Neural progenitor cell (in vitro differentiated cells): ENCODE measurements around the gene HSD11B1. TPM values are rescaled to one million over a fixed set of nuclear protein-coding genes. Genes with fewer than 3 reads are reported as not detected.

Experiments
- DNase-seq: peaks from one replicate; pipeline ENCODE4 v3.0.0-alpha.2; 2016; ENCODE audit warnings: low spot score
- H2AFZ ChIP-seq: fragments of 200-600 bp; sonication (generic); replicated peaks from 2 replicates; pipeline ENCODE4 v1.6.1; 2016; ENCODE audit warnings: antibody characterized with exemption
- H3F3A ChIP-seq: fragments of 200-600 bp; sonication (generic); 2 replicates; pipeline ENCODE4 v1.6.1; 2016; ENCODE audit warnings: antibody characterized with exemption, low read depth
- H3K27ac ChIP-seq: fragments of 200-600 bp; sonication (generic); 2 replicates; pipeline ENCODE4 v1.5.1; 2016; ENCODE audit warnings: mild to moderate bottlenecking
- H3K27me3 ChIP-seq: fragments of 200-600 bp; sonication (generic); 2 replicates; pipeline ENCODE4 v1.6.1; 2016; ENCODE audit warnings: mild to moderate bottlenecking, moderate library complexity
- H3K36me3 ChIP-seq: fragments of 200-600 bp; sonication (generic); 2 replicates; pipeline ENCODE4 v1.5.1; 2016
- H3K4me1 ChIP-seq: fragments of 200-600 bp; sonication (generic); 2 replicates; pipeline ENCODE4 v1.6.1; 2016; ENCODE audit warnings: mixed run types
- H3K4me2 ChIP-seq: fragments of 200-600 bp; sonication (generic); 2 replicates; pipeline ENCODE4 v1.6.1; 2016
- H3K4me3 ChIP-seq: fragments of 200-600 bp; sonication (generic); 2 replicates; pipeline ENCODE4 v1.5.1; 2016
- H3K79me2 ChIP-seq: fragments of 200-600 bp; sonication (generic); 2 replicates; pipeline ENCODE4 v1.6.1; 2016; ENCODE audit warnings: low read depth
- H3K9ac ChIP-seq: fragments of 200-600 bp; sonication (generic); 2 replicates; pipeline ENCODE4 v1.6.1; 2016
- H3K9me3 ChIP-seq: fragments of 200-600 bp; sonication (generic); 2 replicates; pipeline ENCODE4 v1.5.1; 2016; ENCODE audit warnings: low read depth
- H4K20me1 ChIP-seq: fragments of 200-600 bp; sonication (generic); 2 replicates; pipeline ENCODE4 v1.6.1; 2016; ENCODE audit warnings: low read depth
- H3K27ac Mint-ChIP-seq: 3 replicates; pipeline ENCODE4 v1.8.0; 2021; ENCODE audit warnings: mixed read lengths
- H3K27me3 Mint-ChIP-seq: 2 replicates; pipeline ENCODE4 v1.8.0; 2022; ENCODE audit warnings: low read depth, mild to moderate bottlenecking, inconsistent platforms, moderate library complexity, mixed read lengths; ENCODE audit not compliant: insufficient read depth
- H3K36me3 Mint-ChIP-seq: 3 replicates; pipeline ENCODE4 v1.8.0; 2021; ENCODE audit warnings: mixed read lengths
- H3K4me1 Mint-ChIP-seq: 3 replicates; pipeline ENCODE4 v1.8.0; 2021; ENCODE audit warnings: mixed read lengths
- H3K4me3 Mint-ChIP-seq: 3 replicates; pipeline ENCODE4 v1.8.0; 2021; ENCODE audit warnings: mild to moderate bottlenecking, moderate library complexity, mixed read lengths
- H3K9me3 Mint-ChIP-seq: 3 replicates; pipeline ENCODE4 v1.8.0; 2020; ENCODE audit warnings: mixed read lengths
- EZH2 ChIP-seq: fragments of 200-600 bp; sonication (generic); IDR thresholded peaks from 2 replicates; pipeline ENCODE4 v1.6.1; 2017; ENCODE audit warnings: antibody characterized with exemption, mild to moderate bottlenecking, moderate library complexity
- EZH2phosphoT487 ChIP-seq: fragments of 200-600 bp; sonication (generic); IDR thresholded peaks from 2 replicates; pipeline ENCODE4 v1.6.1; 2017; ENCODE audit warnings: antibody characterized with exemption
- total RNA-seq: library from RNA; depleted of rRNA; stranded (reverse); fragments of >200 nt; gene quantifications from 2 replicates; pipeline ENCODE4 v1.2.3, GENCODE V29; 2015; ENCODE audit warnings: low replicate concordance
- TF ChIP-seq, protein P1 (sequence below): fragments of 200-600 bp; sonication (generic); IDR thresholded peaks from 2 replicates; pipeline ENCODE4 v1.5.1; 2017; ENCODE audit warnings: antibody characterized with exemption, mild to moderate bottlenecking

HSD11B1 gene
- total RNA-seq, 1 donor from 2014 or later: not detected

- H3K4me2 ChIP-seq: no peak overlapping the region
- no peaks in the 10 kb centered on the region for H3K79me2 ChIP-seq
- H3K27me3 Mint-ChIP-seq: no peaks in the 10 kb centered on the region
- no peak overlapping the region for H3K9ac ChIP-seq
- H3K36me3 Mint-ChIP-seq: no peaks in the 10 kb centered on the region
- no peak overlapping the region for H3K4me3 Mint-ChIP-seq
- H3K9me3 ChIP-seq: no peaks in the 10 kb centered on the region
- DNase-seq: no peak
- H3K27ac Mint-ChIP-seq: no peak overlapping the region
- no peak overlapping the region for H3K27ac ChIP-seq
- peaks cover 11% of the 10 kb centered on the region for H3K27me3 ChIP-seq
- no peak overlapping the region for H2AFZ ChIP-seq
- no peaks in the 10 kb centered on the region for H3K4me1 Mint-ChIP-seq
- no peaks in the 10 kb centered on the region for H3K9me3 Mint-ChIP-seq
- TF ChIP-seq EZH2 (no peak), EZH2phosphoT487 (no peak)
- TF ChIP-seq, protein P1, sequence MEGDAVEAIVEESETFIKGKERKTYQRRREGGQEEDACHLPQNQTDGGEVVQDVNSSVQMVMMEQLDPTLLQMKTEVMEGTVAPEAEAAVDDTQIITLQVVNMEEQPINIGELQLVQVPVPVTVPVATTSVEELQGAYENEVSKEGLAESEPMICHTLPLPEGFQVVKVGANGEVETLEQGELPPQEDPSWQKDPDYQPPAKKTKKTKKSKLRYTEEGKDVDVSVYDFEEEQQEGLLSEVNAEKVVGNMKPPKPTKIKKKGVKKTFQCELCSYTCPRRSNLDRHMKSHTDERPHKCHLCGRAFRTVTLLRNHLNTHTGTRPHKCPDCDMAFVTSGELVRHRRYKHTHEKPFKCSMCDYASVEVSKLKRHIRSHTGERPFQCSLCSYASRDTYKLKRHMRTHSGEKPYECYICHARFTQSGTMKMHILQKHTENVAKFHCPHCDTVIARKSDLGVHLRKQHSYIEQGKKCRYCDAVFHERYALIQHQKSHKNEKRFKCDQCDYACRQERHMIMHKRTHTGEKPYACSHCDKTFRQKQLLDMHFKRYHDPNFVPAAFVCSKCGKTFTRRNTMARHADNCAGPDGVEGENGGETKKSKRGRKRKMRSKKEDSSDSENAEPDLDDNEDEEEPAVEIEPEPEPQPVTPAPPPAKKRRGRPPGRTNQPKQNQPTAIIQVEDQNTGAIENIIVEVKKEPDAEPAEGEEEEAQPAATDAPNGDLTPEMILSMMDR: no peak
- H4K20me1 ChIP-seq: no peaks in the 10 kb centered on the region
- no peaks in the 10 kb centered on the region for H3K36me3 ChIP-seq
- H3F3A ChIP-seq: peaks cover 11% of the 10 kb centered on the region
- no peak overlapping the region for H3K4me3 ChIP-seq
- no peaks in the 10 kb centered on the region for H3K4me1 ChIP-seq
These were observed 67.5 kb downstream of the HSD11B1 start for GRCh38 chr1:209772126-209772525.

- no peak overlapping the region for H3K27ac ChIP-seq
- no peaks in the 10 kb centered on the region for H3K4me1 Mint-ChIP-seq
- no peaks in the 10 kb centered on the region for H3K9me3 Mint-ChIP-seq
- no peak overlapping the region for H3K4me2 ChIP-seq
- H3K79me2 ChIP-seq: no peaks in the 10 kb centered on the region
- H3K4me3 ChIP-seq: no peak overlapping the region
- H3K36me3 ChIP-seq: no peaks in the 10 kb centered on the region
- no peaks in the 10 kb centered on the region for H3K36me3 Mint-ChIP-seq
- TF ChIP-seq, protein P1: no peak
- TF ChIP-seq EZH2phosphoT487: no peak
- TF ChIP-seq EZH2: no peak
- no peak overlapping the region for H3K4me3 Mint-ChIP-seq
- no peak overlapping the region for H3K27ac Mint-ChIP-seq
- H3F3A ChIP-seq: peaks cover 11% of the 10 kb centered on the region
- H3K9ac ChIP-seq: no peak overlapping the region
- no peaks in the 10 kb centered on the region for H4K20me1 ChIP-seq
- H3K9me3 ChIP-seq: no peaks in the 10 kb centered on the region
- no peak for DNase-seq
- H2AFZ ChIP-seq: no peak overlapping the region
- no peaks in the 10 kb centered on the region for H3K27me3 Mint-ChIP-seq
- no peaks in the 10 kb centered on the region for H3K4me1 ChIP-seq
- peaks cover 11% of the 10 kb centered on the region for H3K27me3 ChIP-seq
These were observed 69.9 kb downstream of the HSD11B1 start for GRCh38 chr1:209774592-209774991.

- H3F3A ChIP-seq: peaks cover 7% of the 10 kb centered on the region
- H3K36me3 ChIP-seq: no peaks in the 10 kb centered on the region
- no peak overlapping the region for H3K4me3 Mint-ChIP-seq
- H3K4me1 Mint-ChIP-seq: no peaks in the 10 kb centered on the region
- H3K36me3 Mint-ChIP-seq: no peaks in the 10 kb centered on the region
- DNase-seq: no peak
- H4K20me1 ChIP-seq: no peaks in the 10 kb centered on the region
- H3K27me3 ChIP-seq: peaks cover 11% of the 10 kb centered on the region
- no peak overlapping the region for H3K27ac Mint-ChIP-seq
- H3K79me2 ChIP-seq: no peaks in the 10 kb centered on the region
- H3K4me1 ChIP-seq: no peaks in the 10 kb centered on the region
- H3K9me3 ChIP-seq: no peaks in the 10 kb centered on the region
- H3K9ac ChIP-seq: no peak overlapping the region
- H3K4me2 ChIP-seq: no peak overlapping the region
- H2AFZ ChIP-seq: no peak overlapping the region
- no peaks in the 10 kb centered on the region for H3K27me3 Mint-ChIP-seq
- TF ChIP-seq, protein P1: no peak
- TF ChIP-seq EZH2 (no peak), EZH2phosphoT487 (no peak)
- no peaks in the 10 kb centered on the region for H3K9me3 Mint-ChIP-seq
- no peak overlapping the region for H3K4me3 ChIP-seq
- H3K27ac ChIP-seq: no peak overlapping the region
These were observed 71.0 kb downstream of the HSD11B1 start for GRCh38 chr1:209775678-209776077.
